K562 (cell line): ENCODE measurements around the gene PI16.

Experiments used
- MCM3 ChIP-seq: fragments of 450-650 bp; IDR thresholded peaks from 2 replicates; pipeline ENCODE4 v1.6.1; 2016
- NFYB ChIP-seq: IDR thresholded peaks from 2 replicates; pipeline ENCODE4 v1.6.1; 2011; ENCODE audit warnings: mild to moderate bottlenecking, moderate library complexity; ENCODE audit not compliant: insufficient read length; ENCODE audit errors: extremely low read depth
- NR2C2 ChIP-seq, 2 experiments: fragments of 200-800 bp in 1 of 2; sonication (Bioruptor generic) in 1 of 2; sonication (generic) in 1 of 2; formaldehyde crosslinking in 1 of 2; IDR thresholded peaks; 2 replicates each; pipeline versions ENCODE4 v1.6.1 to v1.8.0; 2016 to 2022; ENCODE audit warnings: mild to moderate bottlenecking in 1 of 2, missing compliant biosample characterization in 1 of 2, missing genetic modification characterization in 1 of 2, missing genetic modification reagents in 1 of 2
- RAD21 ChIP-seq, 2 experiments: fragments of 250-450 bp in 1 of 2; fragments of 450-650 bp in 1 of 2; sonication (Bioruptor Pico) in 1 of 2; formaldehyde crosslinking in 1 of 2; IDR thresholded peaks in 1 of 2; conservative IDR thresholded peaks in 1 of 2; 2 replicates each; pipeline versions ENCODE4 v1.4.0 to v1.8.0; 2020 to 2022; ENCODE audit warnings: mild to moderate bottlenecking in 2 of 2, moderate library complexity in 1 of 2
- SREBF1 ChIP-seq: fragments of 150-350 bp; IDR thresholded peaks from 2 replicates; pipeline ENCODE4 v1.6.1; 2014; ENCODE audit warnings: antibody characterized with exemption, low read depth, low read length, borderline replicate concordance
- TF ChIP-seq, protein P1 (sequence below), 3 experiments: IDR thresholded peaks in 2 of 3; conservative IDR thresholded peaks in 1 of 3; 2 replicates each; pipeline ENCODE4 v1.5.1; 2011 to 2012; ENCODE audit warnings: low read length in 3 of 3, mild to moderate bottlenecking in 3 of 3, control low read depth in 2 of 3, improper control_type of control experiment in 1 of 3, inconsistent platforms in 1 of 3, low read depth in 1 of 3, mixed read lengths in 1 of 3, moderate library complexity in 1 of 3; ENCODE audit not compliant: insufficient read depth in 2 of 3

DNA sequence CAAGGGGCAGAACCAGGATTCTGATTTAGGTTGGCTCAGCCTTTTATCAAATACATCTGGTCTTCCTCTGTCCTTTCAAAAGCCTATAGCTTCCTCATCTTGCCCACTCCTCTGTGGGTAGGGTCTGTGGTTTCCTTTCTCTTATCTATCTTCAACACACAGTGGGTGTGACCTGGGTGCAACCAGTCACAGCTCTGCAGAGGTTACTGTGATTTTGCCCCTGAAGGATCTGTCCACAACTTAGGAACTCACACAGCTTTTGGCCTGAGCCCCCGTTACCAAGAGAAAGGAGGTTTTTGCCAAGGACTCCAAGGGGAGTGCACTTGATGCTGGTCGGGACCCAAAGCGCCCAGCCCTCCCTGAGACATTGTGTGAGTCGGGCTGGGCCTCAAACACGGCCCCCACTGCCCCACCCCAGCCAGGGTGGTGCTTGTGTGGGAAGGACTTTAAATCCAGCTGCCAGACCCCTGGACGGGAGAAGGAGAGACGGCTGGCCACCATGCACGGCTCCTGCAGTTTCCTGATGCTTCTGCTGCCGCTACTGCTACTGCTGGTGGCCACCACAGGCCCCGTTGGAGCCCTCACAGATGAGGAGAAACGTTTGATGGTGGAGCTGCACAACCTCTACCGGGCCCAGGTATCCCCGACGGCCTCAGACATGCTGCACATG, at the start of gene PI16:
- peak; percentile 27 for TF ChIP-seq NFYB
- TF ChIP-seq RAD21 (CRISPR knock-in tag; conservative IDR thresholded peaks at IDR 0.05 in 1 of 2, IDR thresholded peaks at IDR 0.05 in 1 of 2): no peak; a peak in 1 of 4 replicates
- TF ChIP-seq, protein P1, sequence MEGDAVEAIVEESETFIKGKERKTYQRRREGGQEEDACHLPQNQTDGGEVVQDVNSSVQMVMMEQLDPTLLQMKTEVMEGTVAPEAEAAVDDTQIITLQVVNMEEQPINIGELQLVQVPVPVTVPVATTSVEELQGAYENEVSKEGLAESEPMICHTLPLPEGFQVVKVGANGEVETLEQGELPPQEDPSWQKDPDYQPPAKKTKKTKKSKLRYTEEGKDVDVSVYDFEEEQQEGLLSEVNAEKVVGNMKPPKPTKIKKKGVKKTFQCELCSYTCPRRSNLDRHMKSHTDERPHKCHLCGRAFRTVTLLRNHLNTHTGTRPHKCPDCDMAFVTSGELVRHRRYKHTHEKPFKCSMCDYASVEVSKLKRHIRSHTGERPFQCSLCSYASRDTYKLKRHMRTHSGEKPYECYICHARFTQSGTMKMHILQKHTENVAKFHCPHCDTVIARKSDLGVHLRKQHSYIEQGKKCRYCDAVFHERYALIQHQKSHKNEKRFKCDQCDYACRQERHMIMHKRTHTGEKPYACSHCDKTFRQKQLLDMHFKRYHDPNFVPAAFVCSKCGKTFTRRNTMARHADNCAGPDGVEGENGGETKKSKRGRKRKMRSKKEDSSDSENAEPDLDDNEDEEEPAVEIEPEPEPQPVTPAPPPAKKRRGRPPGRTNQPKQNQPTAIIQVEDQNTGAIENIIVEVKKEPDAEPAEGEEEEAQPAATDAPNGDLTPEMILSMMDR (IDR thresholded peaks at IDR 0.05 in 2 of 3, conservative IDR thresholded peaks at IDR 0.05 in 1 of 3; ENCODE audit: insufficient read depth in 2 of 3, low read depth in 1 of 3, low read length in 3 of 3): no peak
- TF ChIP-seq SREBF1: no peak
- no peak for TF ChIP-seq NR2C2 (CRISPR knock-in tag; IDR thresholded peaks at IDR 0.05)
- TF ChIP-seq NR2C2 (tag; IDR thresholded peaks at IDR 0.05): 0 out of 2 replicates have a peak, but pooled peaks have one; percentile 39
- TF ChIP-seq MCM3: no peak
